GM12878 (cell line): Measurements from ENCODE around the gene CRYBG3. TPM values are rescaled to one million over a fixed set of nuclear protein-coding genes. Genes with fewer than 3 reads are reported as not detected.

Experiments used
- ATAC-seq: fragments of 200-7000 bp; cut with Tn5 transposase; 3 replicates; pipeline ENCODE4 v1.9.1; 2020; ENCODE audit warnings: mild to moderate bottlenecking, moderate library complexity
- BruUV-seq: library from RNA; stranded (reverse); fragments of 400-500 nt; replicated peaks from 2 replicates; lab custom pipeline; 2021; lab: Mats Ljungman, UMichigan
- CTCF ChIA-PET: fragments of 300-600 bp; sonication (Branson Sonifier 250); formaldehyde crosslinking; extraction: SDS; loops from one replicate; lab custom pipeline; 2021; ENCODE audit warnings: inconsistent platforms; lab: Yijun Ruan, JAX
- POLR2A ChIA-PET: fragments of 350-600 bp; formaldehyde crosslinking; extraction: SDS; loops from one replicate; lab custom pipeline; 2021; ENCODE audit warnings: inconsistent platforms; lab: Charles Lee
- RAD21 ChIA-PET: fragments of 300-600 bp; sonication (Branson Sonifier 250); formaldehyde crosslinking; loops from one replicate; lab custom pipeline; 2023; ENCODE audit warnings: antibody characterized with exemption; ENCODE audit not compliant: unreplicated experiment; lab: Charles Lee
- SMC1A ChIA-PET: fragments of 300-600 bp; sonication (Branson Sonifier 250); formaldehyde crosslinking; loops from one replicate; lab custom pipeline; 2023; ENCODE audit not compliant: unreplicated experiment, uncharacterized antibody; lab: Charles Lee
- DNase-seq: peaks from one replicate; pipeline ENCODE4 v3.0.0-alpha.2; 2011; ENCODE audit warnings: low read depth, low spot score
- FAIRE-seq: peaks from 3 replicates; lab custom pipeline; 2011; peaks lifted over from hg19 to GRCh38; lab: Jason Lieb, UNC
- H2AFZ ChIP-seq: 2 replicates; pipeline ENCODE4 v1.6.0; 2011; ENCODE audit warnings: low read depth, low read length, control low read depth; ENCODE audit not compliant: control insufficient read depth
- H3K27ac ChIP-seq: 2 replicates; pipeline ENCODE4 v1.5.1; 2011; ENCODE audit warnings: control low read depth; ENCODE audit not compliant: control insufficient read depth, insufficient read depth
- H3K27me3 ChIP-seq, 2 experiments: replicated peaks in 1 of 2; 2 replicates each; pipeline versions ENCODE4 v1.6.0 to v1.6.1; 2011; ENCODE audit warnings: low read length in 1 of 2; ENCODE audit not compliant: control insufficient read depth in 2 of 2, insufficient read depth in 2 of 2
- H3K36me3 ChIP-seq, 2 experiments: 2 replicates each; pipeline ENCODE4 v1.5.1; 2011; ENCODE audit warnings: low read length in 1 of 2; ENCODE audit not compliant: control insufficient read depth in 2 of 2, insufficient read depth in 2 of 2
- H3K4me1 ChIP-seq: 2 replicates; pipeline ENCODE4 v1.6.1; 2011; ENCODE audit warnings: mild to moderate bottlenecking, low read length, moderate library complexity, mixed read lengths; ENCODE audit not compliant: control insufficient read depth, insufficient read depth
- H3K4me2 ChIP-seq: 2 replicates; pipeline ENCODE4 v1.6.0; 2011; ENCODE audit warnings: control low read depth; ENCODE audit not compliant: control insufficient read depth, insufficient read depth
- H3K4me3 ChIP-seq: fragments of 200-600 bp; sonication (generic); 2 replicates; pipeline ENCODE4 v1.5.1; 2016
- H3K79me2 ChIP-seq: 2 replicates; pipeline ENCODE4 v1.6.0; 2011; ENCODE audit warnings: low read length; ENCODE audit not compliant: control insufficient read depth, insufficient read depth
- H3K9ac ChIP-seq: 2 replicates; pipeline ENCODE4 v1.8.0; 2011; ENCODE audit warnings: low read length, control low read depth, mixed read lengths; ENCODE audit not compliant: control insufficient read depth, insufficient read depth
- H3K9me3 ChIP-seq: replicated peaks from 3 replicates; pipeline ENCODE4 v1.5.1; 2011; ENCODE audit warnings: mild to moderate bottlenecking, low read length; ENCODE audit not compliant: control insufficient read depth, insufficient read depth
- H4K20me1 ChIP-seq: 2 replicates; pipeline ENCODE4 v1.6.0; 2011; ENCODE audit not compliant: control insufficient read depth, insufficient read depth
- BACH1 ChIP-seq: fragments of 450-650 bp; IDR thresholded peaks from 2 replicates; pipeline ENCODE4 v1.6.1; 2017; ENCODE audit warnings: mild to moderate bottlenecking, borderline replicate concordance
- CUX1 ChIP-seq: IDR thresholded peaks from 2 replicates; pipeline ENCODE4 v1.6.1; 2012; ENCODE audit warnings: improper control_type of control experiment, low read depth, low read length; ENCODE audit not compliant: insufficient replicate concordance
- NFIC ChIP-seq: IDR thresholded peaks from 2 replicates; pipeline ENCODE4 v1.6.1; 2012; ENCODE audit warnings: low read depth, mild to moderate bottlenecking, inconsistent platforms, low read length, moderate library complexity
- POLR2AphosphoS5 ChIP-seq: IDR thresholded peaks from 2 replicates; pipeline ENCODE4 v1.6.1; 2011; ENCODE audit warnings: mild to moderate bottlenecking, low read length, inconsistent platforms
- RUNX3 ChIP-seq: IDR thresholded peaks from 2 replicates; pipeline ENCODE4 v1.6.1; 2012; ENCODE audit warnings: low read length, inconsistent platforms
- SKIL ChIP-seq: fragments of 450-650 bp; IDR thresholded peaks from 2 replicates; pipeline ENCODE4 v1.6.1; 2017; ENCODE audit warnings: mild to moderate bottlenecking, low read depth, inconsistent platforms; ENCODE audit not compliant: poor library complexity, severe bottlenecking
- SMAD5 ChIP-seq: IDR thresholded peaks from 2 replicates; pipeline ENCODE4 v1.6.1; 2016; ENCODE audit warnings: antibody characterized with exemption, low read depth
- TBL1XR1 ChIP-seq: IDR thresholded peaks from 2 replicates; pipeline ENCODE4 v1.6.1; 2012; ENCODE audit warnings: low read depth, low read length, improper control_type of control experiment
- YBX1 ChIP-seq: fragments of 450-650 bp; IDR thresholded peaks from 2 replicates; pipeline ENCODE4 v1.6.1; 2016; ENCODE audit warnings: antibody characterized with exemption
- YY1 ChIP-seq: IDR thresholded peaks from 2 replicates; pipeline ENCODE4 v1.6.1; 2011; ENCODE audit warnings: low read depth, mild to moderate bottlenecking, low read length
- ZBTB4 ChIP-seq: fragments of 450-650 bp; formaldehyde crosslinking; IDR thresholded peaks from 2 replicates; pipeline ENCODE4 v1.4.0; 2022; ENCODE audit warnings: mild to moderate bottlenecking, moderate library complexity
- WGBS: methylation state at CpG from one replicate; pipeline ENCODE4 v1.1.6; 2016; ENCODE audit warnings: low lambda C conversion rate; ENCODE audit not compliant: insufficient replicate concordance, insufficient coverage; ENCODE audit errors: missing lambda C conversion rate; 5-methylcytosine and 5-hydroxymethylcytosine counted together
- in situ Hi-C: fragments of 300-500 bp; cut with MboI; formaldehyde crosslinking; loops from 9 replicates; pipeline ENCODE4 v1.14.3; 2018; ENCODE audit warnings: mixed read lengths
- intact Hi-C: fragments of 100-400 bp; cut with micrococcal nuclease; formaldehyde crosslinking; loops from one replicate; pipeline ENCODE4 v1.14.2; 2022; ENCODE audit not compliant: unreplicated experiment
- polyA plus RNA-seq, 11 experiments: library from polyadenylated mRNA; depleted of rRNA in 4 of 11; unstranded in 6 of 11; stranded (reverse) in 5 of 11; fragments of >200 nt; fragmentation: Nextera tagmentation in 4 of 11; fragmentation: Illumina TruSeq in 1 of 11; extraction: Ambion mirVana in 4 of 11; extraction: Trizol in 1 of 11; gene quantifications; 1 replicate in 1 of 11; 2 replicates in 10 of 11; pipeline versions ENCODE4 v1.2.1 to v1.2.3, GENCODE V29; 2011 to 2016; ENCODE audit warnings: inconsistent platforms in 2 of 11, missing spikeins in 2 of 11, low read depth in 1 of 11
- total RNA-seq, 4 experiments: library from RNA; depleted of rRNA in 3 of 4; stranded (reverse); fragments of >200 nt in 3 of 4; fragmentation: Illumina TruSeq in 1 of 4; extraction: Trizol in 1 of 4; gene quantifications; 2 replicates each; pipeline versions ENCODE4 v1.2.1 to v1.2.3, GENCODE V29; 2013 to 2021

CRYBG3 gene
- total and polyA plus RNA-seq, 10 of the 15 experiments (the other 5 are each of a cell fraction or from before 2014, with no cell fraction given): 0.11 to 5.4 (median 1.6) TPM

- intact Hi-C loops (no loop called here), in situ Hi-C loops (no loop called here)
- no peaks in the 10 kb centered on the region for H3K27me3 ChIP-seq
- POLR2A ChIA-PET: no interaction called here
- BruUV-seq: no TSS peak
- DNase-seq: no peak
- H3K27ac ChIP-seq: no peak overlapping the region
- no peaks in the 10 kb centered on the region for H4K20me1 ChIP-seq
- H3K9me3 ChIP-seq: no peaks in the 10 kb centered on the region
- 77% methylated on average over 2 of the region's 2 CpGs for WGBS
- no peaks in the 10 kb centered on the region for H3K4me1 ChIP-seq
- CTCF ChIA-PET: interaction anchor here (1.5 kb wide), 1 partner anchor 83 kb away, joined by 5 read pairs; no protein-coding TSS in a partner anchor
- H2AFZ ChIP-seq: no peak overlapping the region
- SMC1A ChIA-PET: no interaction called here
- RAD21 ChIA-PET: no interaction called here
- ATAC-seq: no peak
- H3K4me3 ChIP-seq: no peak overlapping the region
- FAIRE-seq: no peak
- H3K9ac ChIP-seq: no peak overlapping the region
- no peaks in the 10 kb centered on the region for H3K79me2 ChIP-seq
- H3K36me3 ChIP-seq: peaks cover 0 to 15% of the 10 kb centered on the region in 2 experiments; a peak in 2 of 4 replicates
- TF ChIP-seq YBX1 (no peak), BACH1 (no peak), TBL1XR1 (no peak), RUNX3 (no peak), ZBTB4 (no peak), CUX1 (no peak), NFIC (no peak), POLR2AphosphoS5 (no peak), SMAD5 (no peak), YY1 (no peak), SKIL (no peak)
- TF ChIP-seq, all 136 proteins: peak for 0
- H3K4me2 ChIP-seq: no peak overlapping the region
Measured at GRCh38 chr3:97939401-97939800, 117.6 kb downstream of the CRYBG3 start.
